ENCODE data around the gene ATP5PO. TPM values are rescaled to one million over a fixed set of nuclear protein-coding genes. Genes with fewer than 3 reads are reported as not detected.

The ATP5PO gene
- polyA plus RNA-seq, 1 experiment = 365 TPM

DNA sequence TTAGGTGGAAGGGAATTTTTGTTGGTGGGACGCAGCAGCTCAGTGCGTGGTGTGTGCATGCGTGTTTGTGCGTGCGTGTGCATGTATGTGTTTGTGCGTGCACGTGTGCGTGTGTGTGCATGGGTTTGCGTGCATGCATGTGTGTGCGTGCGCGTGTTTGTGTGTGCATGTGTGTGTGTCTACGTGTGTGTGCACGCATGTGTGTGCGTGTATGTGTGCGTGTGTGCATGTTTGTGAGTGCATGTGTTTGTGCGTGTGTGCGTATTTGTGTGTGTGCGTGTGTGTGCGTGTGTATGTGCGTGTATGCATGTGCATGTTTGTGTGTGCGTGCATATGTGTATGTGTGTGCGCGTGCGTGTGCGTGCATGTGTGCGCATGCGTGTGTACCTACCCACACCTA, 20.2 kb downstream of the ATP5PO start:
- H3K4me3 ChIP-seq (ENCODE audit: low read depth, low read length) = peak overlapping the region; percentile 34; the same call in 1 of the 2 replicates
- TF ChIP-seq, protein P1, sequence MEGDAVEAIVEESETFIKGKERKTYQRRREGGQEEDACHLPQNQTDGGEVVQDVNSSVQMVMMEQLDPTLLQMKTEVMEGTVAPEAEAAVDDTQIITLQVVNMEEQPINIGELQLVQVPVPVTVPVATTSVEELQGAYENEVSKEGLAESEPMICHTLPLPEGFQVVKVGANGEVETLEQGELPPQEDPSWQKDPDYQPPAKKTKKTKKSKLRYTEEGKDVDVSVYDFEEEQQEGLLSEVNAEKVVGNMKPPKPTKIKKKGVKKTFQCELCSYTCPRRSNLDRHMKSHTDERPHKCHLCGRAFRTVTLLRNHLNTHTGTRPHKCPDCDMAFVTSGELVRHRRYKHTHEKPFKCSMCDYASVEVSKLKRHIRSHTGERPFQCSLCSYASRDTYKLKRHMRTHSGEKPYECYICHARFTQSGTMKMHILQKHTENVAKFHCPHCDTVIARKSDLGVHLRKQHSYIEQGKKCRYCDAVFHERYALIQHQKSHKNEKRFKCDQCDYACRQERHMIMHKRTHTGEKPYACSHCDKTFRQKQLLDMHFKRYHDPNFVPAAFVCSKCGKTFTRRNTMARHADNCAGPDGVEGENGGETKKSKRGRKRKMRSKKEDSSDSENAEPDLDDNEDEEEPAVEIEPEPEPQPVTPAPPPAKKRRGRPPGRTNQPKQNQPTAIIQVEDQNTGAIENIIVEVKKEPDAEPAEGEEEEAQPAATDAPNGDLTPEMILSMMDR (IDR thresholded peaks at IDR 0.05; ENCODE audit: low read depth, low read length) = no peak
- POLR2A ChIA-PET = interaction anchor here (0.6 kb wide), 1 partner anchor 135 kb away, joined by 3 read pairs; no protein-coding TSS in a partner anchor
- no peak overlapping the region for H3K27ac ChIP-seq (ENCODE audit: low read depth, low read length)
- CTCF ChIA-PET = interaction anchor here (0.6 to 3.6 kb wide), 18 partner anchors 17 to 301 kb away, joined by 3 to 17 read pairs (median 4); no protein-coding TSS in a partner anchor
- no peaks in the 10 kb centered on the region for H3K9me3 ChIP-seq (ENCODE audit: control insufficient read depth, insufficient read depth, low read length)
- no peak for DNase-seq (ENCODE audit: low read depth, low spot score)
- H3K27me3 ChIP-seq (ENCODE audit: control insufficient read depth, insufficient read depth, low read length) = peaks cover 3% of the 10 kb centered on the region

GRCh38 chr21:33894736-33895288, 20.8 kb downstream of the ATP5PO start:
- peak; percentile 75 for DNase-seq (ENCODE audit: low read depth, low spot score)
- POLR2A ChIA-PET = interaction anchor here (0.6 kb wide), 1 partner anchor 134 kb away, joined by 3 read pairs; no protein-coding TSS in a partner anchor

DNA sequence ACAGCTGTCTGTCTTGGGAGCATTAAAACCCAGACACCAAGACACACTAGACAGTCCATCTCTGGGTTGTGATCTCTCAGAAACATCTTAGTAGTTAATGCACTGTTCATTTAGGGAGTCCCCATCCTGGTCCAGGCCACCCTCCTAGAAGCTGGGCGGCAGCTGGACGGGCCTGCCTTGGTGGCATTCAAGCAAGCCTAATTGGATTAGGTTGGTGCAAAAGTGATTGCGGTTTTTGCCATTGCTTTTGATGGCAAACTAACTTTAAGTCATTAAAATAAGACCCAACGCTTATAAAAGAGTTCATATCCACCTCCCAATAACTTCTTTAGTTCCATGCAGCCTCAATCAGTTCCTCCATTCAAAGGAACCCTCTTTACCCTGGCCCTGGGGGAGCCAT, 21.7 kb downstream of the ATP5PO start:
- no peak overlapping the region for H3K4me3 ChIP-seq (ENCODE audit: low read depth, low read length)
- H3K9me3 ChIP-seq (ENCODE audit: control insufficient read depth, insufficient read depth, low read length) = no peaks in the 10 kb centered on the region
- ChIA-PET CTCF (interaction anchor here (1.5 to 3.6 kb wide), 2 partner anchors 285 to 288 kb away, joined by 6 to 17 read pairs; no protein-coding TSS in a partner anchor), POLR2A (interaction anchor here (0.6 kb wide), 1 partner anchor 56 kb away, joined by 4 read pairs; no protein-coding TSS in a partner anchor)
- no peak overlapping the region for H3K27ac ChIP-seq (ENCODE audit: low read depth, low read length)
- TF ChIP-seq, protein P1 (IDR thresholded peaks at IDR 0.05; ENCODE audit: low read depth, low read length) = no peak
- no peak for DNase-seq (ENCODE audit: low read depth, low spot score)
- H3K27me3 ChIP-seq (ENCODE audit: control insufficient read depth, insufficient read depth, low read length) = peaks cover 3% of the 10 kb centered on the region

More at GRCh38 chr21:33894736-33895288, 20.8 kb downstream of the ATP5PO start:
- CTCF ChIA-PET = interaction anchor here (0.6 to 3.6 kb wide), 18 partner anchors 16 to 301 kb away, joined by 3 to 17 read pairs (median 4); no protein-coding TSS in a partner anchor
- H3K27me3 ChIP-seq (ENCODE audit: control insufficient read depth, insufficient read depth, low read length) = peaks cover 3% of the 10 kb centered on the region
- TF ChIP-seq, protein P1 (IDR thresholded peaks at IDR 0.05; ENCODE audit: low read depth, low read length) = peak; percentile 88
- no peak overlapping the region for H3K27ac ChIP-seq (ENCODE audit: low read depth, low read length)
- peak overlapping the region; percentile 46 for H3K4me3 ChIP-seq (ENCODE audit: low read depth, low read length)
- H3K9me3 ChIP-seq (ENCODE audit: control insufficient read depth, insufficient read depth, low read length) = no peaks in the 10 kb centered on the region

- H3K4me3 ChIP-seq (ENCODE audit: low read depth, low read length) = no peak overlapping the region
- DNase-seq (ENCODE audit: low read depth, low spot score) = no peak
- CTCF ChIA-PET = interaction anchor here (1.0 to 3.6 kb wide), 2 partner anchors 31 to 287 kb away, joined by 3 to 17 read pairs; no protein-coding TSS in a partner anchor
- peaks cover 3% of the 10 kb centered on the region for H3K27me3 ChIP-seq (ENCODE audit: control insufficient read depth, insufficient read depth, low read length)
- no peak overlapping the region for H3K27ac ChIP-seq (ENCODE audit: low read depth, low read length)
- H3K9me3 ChIP-seq (ENCODE audit: control insufficient read depth, insufficient read depth, low read length) = no peaks in the 10 kb centered on the region
- TF ChIP-seq, protein P1 (IDR thresholded peaks at IDR 0.05; ENCODE audit: low read depth, low read length) = no peak
- POLR2A ChIA-PET = interaction anchor here (0.5 kb wide), 1 partner anchor 237 kb away, joined by 8 read pairs; no protein-coding TSS in a partner anchor
Measured at GRCh38 chr21:33892853-33893252, 22.8 kb downstream of the ATP5PO start.

- POLR2A ChIA-PET = no interaction called here
Measured at GRCh38 chr21:33890187-33890586, 25.4 kb downstream of the ATP5PO start.

More at GRCh38 chr21:33890187-33890586, 25.4 kb downstream of the ATP5PO start:
- DNase-seq (ENCODE audit: low read depth, low spot score) = no peak
- no peak overlapping the region for H3K27ac ChIP-seq (ENCODE audit: low read depth, low read length)
- no peaks in the 10 kb centered on the region for H3K9me3 ChIP-seq (ENCODE audit: control insufficient read depth, insufficient read depth, low read length)
- CTCF ChIA-PET = no interaction called here
- TF ChIP-seq, protein P1 (IDR thresholded peaks at IDR 0.05; ENCODE audit: low read depth, low read length) = no peak
- peaks cover 11% of the 10 kb centered on the region for H3K27me3 ChIP-seq (ENCODE audit: control insufficient read depth, insufficient read depth, low read length)
- no peak overlapping the region for H3K4me3 ChIP-seq (ENCODE audit: low read depth, low read length)

Data from AG04450 (cell line).